NCI-H446 treated with DMSO at 0.1 percent for 48 hours (cell line): ENCODE data around the gene HECW1.

Source experiments
- DNase-seq: peaks from one replicate; lab custom pipeline; 2025; lab: John Stamatoyannopoulos, UW

The HECW1 gene

DNA sequence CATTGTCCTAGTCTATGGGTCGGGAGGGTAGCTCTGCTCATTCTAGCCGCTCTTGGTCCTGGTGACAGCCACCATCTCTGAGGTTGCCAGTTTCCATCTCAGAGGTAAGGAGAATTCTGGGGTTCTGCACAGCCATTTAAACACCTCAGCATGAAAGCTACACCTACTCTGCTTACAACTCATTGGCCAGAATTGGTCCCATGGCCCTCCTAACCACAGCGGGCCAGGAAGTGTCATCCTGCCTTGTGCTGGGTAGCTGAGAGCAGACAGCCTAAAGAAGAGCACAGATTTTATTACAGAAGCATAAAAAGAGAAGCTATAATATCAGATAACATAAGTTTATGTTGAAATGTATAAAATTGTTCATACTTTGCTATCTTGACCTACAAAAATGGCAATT, 152.7 kb downstream of the HECW1 start:
- no peak for DNase-seq

DNA sequence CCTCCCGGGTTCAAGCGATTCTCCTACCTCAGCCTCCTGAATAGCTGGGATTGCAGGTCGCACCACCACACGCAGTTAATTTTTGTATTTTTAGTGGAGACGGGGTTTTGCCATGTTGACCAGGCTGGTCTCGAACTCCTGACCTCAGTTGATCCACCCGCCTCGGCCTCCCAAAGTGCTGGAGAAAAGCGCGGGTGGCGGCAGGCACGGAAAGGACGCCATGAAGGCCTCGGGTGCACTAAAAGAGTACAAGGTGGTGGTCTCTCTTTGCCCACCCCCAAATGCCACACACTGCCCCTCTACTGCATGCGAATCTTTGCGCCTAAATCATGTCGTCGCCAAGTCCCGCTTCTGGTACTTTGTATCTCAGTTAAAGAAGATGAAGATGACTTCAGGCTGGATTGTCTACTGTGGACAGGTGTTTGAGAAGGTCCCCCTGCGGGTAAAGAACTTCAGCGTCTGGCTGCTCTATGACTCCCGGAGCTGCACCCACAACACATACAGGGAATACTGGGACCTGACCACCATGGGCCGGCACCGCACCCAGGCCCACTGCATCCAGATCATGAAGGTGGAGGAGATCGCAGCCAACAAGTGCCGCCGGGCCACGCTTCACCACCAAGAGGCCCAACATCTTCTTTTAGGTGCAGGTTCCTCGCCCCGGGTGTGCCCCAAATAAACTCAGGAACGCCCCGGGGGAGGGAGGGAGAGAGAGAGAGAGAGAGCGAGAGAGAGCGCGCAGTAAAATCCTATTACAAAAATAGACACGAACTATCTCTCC, 161.7 kb downstream of the HECW1 start:
- DNase-seq: no peak

DNA sequence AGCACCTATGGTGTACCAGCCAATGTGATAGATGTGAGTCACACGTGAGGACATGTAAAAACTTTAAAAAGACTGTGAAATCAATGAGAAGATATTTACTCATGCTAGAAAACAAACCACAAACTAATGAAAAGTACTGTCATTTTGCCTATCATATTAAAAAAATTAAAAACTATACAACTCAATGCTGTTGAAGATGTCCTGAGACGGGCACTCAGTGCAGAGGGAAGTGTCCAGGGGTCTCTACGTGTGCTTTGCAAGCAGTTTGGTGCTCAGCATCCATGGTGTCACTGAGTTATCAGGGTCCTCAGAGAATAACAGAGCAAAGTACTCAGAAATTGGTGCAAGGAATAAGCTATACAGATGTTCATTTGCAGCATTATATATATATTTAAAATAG, 162.3 kb downstream of the HECW1 start:
- no peak for DNase-seq

DNA sequence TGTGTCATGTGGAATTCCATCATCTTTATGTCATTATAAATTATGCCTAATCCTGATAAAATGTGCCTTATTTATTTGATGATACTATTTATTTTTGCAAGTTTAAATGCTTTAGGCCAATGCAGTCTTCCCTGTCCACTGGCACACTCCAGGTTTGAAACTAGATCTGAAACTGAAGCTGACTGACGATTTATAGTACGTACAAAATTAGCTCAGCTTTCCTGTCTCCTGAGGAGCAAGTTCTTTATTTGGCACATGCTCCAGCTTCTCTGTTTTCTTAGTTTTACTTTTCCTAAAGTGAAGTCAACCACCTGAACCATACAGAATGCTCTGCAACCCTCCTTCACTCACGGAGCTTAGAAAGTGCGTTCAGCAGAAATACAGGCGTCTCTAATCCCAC, 164.1 kb downstream of the HECW1 start:
- no peak for DNase-seq

DNA sequence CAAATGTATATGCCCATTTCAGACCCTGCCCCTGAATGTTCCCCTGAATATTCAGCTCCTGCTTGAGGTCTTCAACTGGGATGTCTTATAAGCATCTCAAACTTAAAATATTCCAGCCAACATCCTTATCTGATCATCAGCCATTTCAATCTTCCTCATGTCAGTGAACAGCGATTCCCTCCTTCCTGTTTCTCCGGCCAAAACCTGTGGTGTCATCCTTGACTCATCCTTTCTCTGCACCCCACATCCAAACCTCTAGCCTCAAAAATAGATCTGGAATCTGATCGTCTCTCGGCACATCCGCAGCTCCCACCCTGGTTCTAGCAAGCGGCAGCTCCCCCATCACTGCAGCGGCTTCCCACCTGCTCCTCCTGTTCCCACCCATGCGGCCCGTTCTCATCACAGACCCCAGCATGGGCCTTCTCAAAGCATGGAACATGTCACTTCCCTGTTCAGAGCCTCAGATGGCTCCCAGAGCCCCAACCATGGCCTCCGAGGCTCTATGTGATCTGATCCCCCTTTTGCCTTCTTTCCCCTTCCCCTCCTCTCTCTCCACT, 165.7 kb downstream of the HECW1 start:
- DNase-seq: no peak

DNA sequence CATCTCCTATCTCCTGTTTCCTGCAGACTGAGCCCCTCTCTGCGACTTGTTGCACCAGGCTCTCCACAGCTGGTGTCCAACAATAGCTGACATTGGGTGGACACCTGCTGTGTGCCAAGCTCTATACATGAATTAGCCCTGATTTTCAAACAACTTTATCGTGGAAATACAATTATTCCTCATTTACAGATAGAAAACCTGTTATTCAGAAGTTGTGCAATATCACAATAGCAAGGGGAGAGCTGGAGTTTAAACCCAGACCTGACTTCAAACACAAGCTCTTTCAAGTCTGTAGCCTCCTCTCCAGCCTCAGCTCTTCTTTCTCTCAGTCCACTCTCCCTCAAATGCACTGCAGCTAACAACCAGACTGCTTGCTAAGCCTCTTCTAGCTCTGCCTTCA, 168.8 kb downstream of the HECW1 start:
- no peak for DNase-seq

DNA sequence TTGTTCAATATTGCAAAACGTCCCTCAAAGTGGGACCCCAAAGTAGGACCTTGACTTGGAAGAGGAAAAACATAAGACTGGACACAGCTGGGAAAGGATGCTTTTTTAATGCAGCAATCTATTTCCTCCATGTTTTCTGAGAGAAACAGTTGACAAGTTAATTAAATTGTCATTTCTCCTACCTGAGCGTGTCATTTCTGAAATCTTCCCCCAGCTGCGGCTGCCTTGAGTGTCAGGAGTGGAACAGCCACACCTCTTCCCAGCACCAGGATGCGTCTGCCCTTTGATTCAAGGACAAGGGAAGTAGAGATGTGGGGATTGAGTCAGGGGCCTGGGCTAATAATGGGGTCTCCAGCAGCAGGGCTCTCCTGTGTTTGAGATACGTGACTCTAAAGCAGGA, 171.3 kb downstream of the HECW1 start:
- DNase-seq: no peak

DNA sequence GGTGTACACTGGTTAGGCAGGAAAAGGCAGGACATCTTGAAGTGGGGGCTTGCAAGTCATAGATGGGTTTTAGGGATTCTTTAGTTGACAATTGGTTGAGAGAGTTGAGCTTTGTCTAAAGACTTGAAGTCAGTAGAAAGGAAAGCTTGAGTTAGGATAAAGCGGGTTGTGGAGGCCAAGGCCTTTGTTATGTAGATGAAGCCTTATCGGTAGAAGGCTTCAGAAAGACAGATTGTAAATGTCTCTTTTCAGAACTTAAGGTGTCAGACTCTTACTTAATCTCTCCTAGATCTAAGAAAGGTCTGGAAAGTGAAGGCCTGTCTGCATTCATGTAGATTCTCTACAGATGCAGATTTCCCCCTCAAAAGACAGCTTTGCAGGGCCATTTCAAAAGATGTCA, 177.4 kb downstream of the HECW1 start:
- no peak for DNase-seq

DNA sequence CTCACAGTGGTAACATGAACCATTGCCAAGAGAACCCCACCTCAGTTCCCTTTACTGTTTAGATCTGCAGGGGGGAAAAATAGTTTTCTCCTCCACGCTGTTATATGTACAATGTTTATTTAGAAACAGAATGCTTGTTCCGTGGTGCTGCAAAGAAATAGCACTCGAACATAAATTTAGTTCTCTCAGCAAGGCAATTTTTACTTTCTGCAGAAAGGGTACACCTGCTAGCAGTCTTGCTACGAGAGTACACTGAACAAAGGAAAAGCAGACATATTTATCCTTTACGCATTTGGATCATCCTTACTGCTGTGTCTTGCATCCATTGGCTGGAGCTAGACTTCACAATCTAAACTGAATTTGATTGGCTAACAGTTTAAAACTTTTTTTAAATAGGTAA, 178.5 kb downstream of the HECW1 start:
- DNase-seq: no peak

DNA sequence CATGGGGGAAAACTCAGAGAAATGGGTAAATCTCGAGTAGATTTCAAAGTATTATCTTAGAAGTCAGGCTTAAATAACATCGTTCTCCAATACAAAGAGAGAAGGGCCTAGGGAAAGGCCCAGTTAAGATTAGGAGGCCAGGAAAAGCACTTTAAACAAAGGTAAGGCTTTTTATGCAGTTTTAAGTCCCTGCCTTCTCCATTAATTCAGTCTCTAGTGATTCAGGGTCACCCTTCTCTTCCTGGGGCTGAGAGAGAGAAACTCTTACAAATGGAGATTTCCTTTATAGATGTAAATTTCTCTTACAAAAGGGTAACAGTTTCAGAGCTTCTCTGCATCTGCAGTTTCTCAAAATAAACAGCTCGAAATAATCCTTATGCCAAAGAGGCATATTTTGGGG, 179.3 kb downstream of the HECW1 start:
- no peak for DNase-seq

DNA sequence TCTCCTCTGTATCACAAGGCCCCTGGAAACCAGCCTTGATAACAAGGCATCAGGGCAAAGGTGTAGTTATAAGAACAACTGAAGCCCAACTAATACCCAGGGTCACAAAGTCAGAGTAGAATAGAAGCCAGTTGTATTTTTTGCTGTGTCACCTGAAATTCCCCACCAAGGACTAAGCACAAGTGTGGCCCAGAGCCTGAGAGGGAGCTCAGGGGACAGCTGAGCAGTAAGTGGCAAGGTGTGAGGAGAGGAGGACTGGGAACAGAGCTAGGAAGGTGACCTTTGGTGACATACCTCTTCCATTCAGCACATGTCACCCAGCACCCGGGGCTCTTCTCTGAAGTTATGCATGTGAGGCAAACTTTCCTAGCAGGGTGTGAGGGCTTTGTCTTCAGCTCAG, 179.9 kb downstream of the HECW1 start:
- DNase-seq: no peak

DNA sequence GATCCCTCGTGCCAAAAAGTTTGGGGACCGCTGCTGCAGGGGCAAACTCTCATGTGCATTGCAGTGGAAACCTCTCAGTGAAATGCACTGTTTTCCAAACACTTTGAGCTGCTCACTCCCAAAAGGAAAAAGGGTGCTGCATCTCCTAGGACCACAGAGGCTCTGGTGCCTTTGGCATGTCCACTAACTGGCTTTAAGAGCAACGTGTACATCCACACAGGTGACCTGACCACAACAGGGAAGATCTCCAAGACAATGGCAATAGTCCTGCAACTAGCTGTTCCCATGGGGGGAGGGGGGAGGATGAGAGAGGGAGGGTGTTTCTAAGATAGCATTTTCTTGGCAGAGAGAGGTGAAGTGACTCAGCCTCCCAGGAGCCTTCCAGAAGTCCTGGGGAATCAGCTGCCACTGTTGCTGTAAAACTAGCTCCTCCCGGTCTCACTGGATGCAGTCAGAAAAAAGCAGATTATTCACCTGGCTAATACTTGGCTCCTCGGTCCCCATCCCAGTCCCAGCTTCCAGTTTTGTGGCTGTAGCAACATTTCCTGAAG, 181.7 kb downstream of the HECW1 start:
- no peak for DNase-seq

DNA sequence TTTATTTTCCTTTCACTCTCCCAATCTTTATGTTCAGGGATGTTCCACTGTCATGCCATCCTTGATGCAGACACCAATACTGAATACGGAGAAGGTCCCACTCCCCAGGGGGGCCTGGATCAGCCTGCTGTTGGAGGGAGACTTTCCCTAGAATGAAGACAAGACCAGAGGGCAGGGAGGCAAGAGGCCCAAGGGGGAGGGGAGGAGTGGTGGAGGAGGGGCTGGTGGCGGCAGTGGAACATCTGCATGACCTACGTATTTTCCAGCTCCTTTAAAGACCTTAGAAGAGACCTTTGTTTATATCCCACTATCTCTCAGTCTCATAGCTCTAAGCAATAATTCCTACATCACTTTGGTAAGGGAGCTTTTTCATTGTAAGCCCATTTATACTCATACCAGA, 183.0 kb downstream of the HECW1 start:
- DNase-seq: no peak

DNA sequence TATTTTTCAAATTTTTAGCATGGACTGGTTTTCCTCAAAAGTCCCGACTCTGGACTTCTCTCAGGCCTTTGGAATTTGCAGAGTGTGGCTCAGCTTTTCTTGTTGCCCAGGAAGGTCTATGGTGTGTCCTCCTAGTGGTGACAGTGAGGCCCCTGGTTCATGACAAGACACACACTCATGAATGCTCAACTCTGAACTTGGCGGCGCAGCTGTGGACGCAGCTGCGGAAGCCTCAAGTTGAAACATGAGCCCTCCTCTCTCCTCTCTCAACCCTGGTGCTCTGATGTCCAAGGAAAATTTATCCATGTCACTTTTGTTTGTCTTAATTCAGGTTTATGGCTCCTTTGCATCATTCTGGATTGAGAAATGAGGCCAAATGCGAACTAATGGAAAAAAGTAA, 183.9 kb downstream of the HECW1 start:
- no peak for DNase-seq

DNA sequence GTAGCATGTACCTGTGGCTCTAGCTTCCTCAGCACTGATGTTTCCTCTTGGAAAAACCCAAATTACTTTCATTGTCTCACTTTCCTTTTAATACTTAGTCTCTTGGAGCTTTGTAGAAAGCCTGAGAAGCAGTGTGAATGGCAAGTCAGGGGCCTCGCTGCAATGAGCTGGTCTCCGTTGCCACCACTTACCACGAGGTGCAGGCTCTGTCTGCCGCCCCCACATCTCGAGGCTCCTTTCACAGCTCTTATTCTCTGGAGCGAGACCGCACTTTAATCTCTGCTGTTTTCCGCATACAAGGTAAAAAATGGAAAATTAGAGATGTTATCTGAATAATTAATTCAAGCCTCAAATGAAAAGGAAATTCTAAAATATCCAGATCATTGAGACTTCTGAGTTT, 186.2 kb downstream of the HECW1 start:
- no peak for DNase-seq

DNA sequence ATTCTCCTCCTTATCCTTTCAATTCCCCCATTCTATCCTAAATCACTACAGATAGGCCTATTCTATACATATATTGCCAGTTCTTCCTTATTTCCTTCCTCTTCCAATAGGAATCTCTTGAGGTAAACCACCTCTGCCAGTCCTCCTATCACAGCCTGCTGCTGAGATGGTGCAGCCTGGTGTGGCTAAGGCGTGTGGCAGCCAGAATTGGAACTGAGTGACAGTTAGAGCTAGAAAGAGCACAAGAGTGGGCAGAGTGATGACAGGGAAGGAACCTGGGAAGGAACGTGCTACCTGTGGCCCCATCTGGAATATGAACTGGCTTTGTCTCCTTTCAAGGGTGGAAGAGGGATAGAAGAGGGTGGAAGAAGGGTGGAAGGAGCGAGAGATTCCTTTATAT, 187.7 kb downstream of the HECW1 start:
- no peak for DNase-seq

DNA sequence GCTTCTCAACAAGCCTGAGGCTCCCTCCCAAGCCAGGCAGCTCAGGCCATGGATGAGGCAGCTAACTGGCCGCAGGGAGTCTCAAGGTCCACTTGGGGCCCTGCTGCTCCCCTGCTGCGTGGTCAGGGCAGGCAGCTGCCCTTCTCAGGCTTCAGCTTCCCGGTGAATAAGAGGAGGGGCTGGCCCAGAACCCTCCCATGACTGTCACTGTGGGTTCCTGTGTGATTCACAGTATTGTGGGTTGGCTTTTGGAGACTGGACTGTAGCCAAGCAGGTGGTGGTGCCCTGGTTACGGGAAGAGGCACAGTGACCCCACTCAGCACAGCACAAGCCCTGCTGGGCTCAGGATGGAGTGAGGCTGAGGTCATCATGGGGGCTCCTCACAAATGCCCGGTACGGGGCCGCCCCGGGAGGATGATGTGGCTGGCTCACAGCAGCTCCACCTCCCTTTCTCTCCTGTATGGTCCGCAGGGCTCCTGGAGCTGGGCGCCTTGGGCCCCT, 189.8 kb downstream of the HECW1 start:
- DNase-seq: no peak

DNA sequence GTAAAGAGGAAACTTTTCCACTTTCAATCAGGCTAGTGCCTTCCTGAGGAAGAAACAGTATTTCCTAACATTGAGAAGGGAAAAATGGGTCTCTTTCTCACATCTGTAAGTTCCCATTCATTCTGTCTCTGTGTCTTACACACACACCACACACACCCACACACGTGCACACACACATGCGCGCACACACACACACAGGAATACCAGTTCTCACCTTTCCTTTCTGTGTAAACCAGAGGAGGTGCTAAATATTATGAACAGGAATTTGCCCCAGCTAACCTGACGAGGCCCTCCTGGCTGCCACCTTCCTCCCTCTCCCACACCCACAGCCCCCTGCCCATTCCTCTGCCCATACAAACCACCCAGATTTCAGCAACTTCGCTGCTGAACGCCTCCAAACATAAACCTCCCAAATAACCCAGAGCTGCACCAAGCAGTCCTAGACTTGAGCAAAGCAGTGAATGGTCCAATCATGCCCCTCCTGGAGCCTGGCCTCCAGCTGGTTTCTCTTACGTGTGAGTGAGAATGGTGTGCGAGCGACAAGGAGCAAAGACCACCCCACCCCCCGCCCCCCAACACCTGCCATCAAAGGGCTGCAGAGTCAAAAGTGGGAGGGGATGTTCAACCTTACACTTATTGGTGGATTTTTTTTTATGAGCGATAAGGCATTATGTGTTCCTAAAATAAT, 190.5 kb downstream of the HECW1 start:
- no peak for DNase-seq

DNA sequence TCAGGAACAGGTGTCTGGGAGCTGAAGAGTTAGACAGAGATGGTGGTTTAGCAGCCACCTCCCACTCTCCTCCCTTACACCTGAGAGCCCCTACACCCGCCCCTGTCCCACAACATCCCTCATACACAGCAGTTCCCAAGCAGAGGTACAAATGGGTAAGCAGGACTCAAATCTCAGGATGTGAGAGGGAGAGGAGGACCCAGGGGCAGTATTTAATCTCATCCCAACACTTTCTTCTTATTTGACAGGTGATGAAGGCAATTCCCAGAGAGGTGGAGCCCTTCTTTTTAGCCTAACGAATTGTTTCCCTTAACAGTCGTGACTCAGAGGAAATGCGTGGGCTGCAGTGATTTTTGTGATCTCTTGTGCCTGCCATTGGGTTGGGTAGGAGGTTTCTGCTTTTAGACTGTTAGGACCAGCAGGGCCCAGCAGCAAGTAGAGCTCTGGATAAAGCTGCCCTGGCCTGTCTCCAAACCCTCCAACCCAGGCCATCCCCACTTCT, 191.3 kb downstream of the HECW1 start:
- no peak for DNase-seq

DNA sequence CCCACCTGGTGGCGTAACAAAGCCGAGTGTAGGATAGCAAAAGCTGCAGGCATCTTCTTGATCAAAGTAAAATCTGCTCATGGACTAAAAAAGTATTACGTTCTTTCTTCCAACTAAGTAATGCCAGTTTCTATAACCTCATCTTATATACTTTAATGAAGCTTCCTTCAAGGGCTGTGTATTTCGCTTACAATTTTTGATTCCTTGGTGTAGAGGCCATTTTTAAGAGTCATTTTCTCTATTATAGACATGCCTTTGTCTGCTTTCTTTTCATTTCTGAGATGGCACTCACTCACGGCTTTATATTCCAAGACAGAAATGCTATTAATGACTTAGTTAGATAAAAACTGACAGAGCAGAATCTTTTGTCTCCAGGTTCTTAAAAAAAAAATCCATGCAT, 194.0 kb downstream of the HECW1 start:
- no peak for DNase-seq

DNA sequence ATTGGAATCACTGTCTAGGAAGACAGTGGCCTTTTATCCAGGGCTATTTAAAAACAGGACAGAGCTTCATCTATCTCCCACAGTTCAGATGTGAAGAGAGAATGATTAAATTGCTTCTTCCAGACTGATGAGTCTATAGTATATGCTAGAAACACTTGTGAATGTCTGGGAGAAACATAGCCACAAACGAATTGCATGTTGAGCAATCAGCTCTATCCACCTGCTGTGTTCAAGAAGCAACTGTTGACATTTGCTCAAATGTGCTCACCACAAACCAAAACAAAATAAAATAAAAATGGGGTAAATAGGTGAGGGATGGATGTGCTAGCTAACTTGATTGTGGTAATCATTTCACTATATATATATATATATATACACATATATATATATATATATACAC, 195.1 kb downstream of the HECW1 start:
- DNase-seq: no peak

DNA sequence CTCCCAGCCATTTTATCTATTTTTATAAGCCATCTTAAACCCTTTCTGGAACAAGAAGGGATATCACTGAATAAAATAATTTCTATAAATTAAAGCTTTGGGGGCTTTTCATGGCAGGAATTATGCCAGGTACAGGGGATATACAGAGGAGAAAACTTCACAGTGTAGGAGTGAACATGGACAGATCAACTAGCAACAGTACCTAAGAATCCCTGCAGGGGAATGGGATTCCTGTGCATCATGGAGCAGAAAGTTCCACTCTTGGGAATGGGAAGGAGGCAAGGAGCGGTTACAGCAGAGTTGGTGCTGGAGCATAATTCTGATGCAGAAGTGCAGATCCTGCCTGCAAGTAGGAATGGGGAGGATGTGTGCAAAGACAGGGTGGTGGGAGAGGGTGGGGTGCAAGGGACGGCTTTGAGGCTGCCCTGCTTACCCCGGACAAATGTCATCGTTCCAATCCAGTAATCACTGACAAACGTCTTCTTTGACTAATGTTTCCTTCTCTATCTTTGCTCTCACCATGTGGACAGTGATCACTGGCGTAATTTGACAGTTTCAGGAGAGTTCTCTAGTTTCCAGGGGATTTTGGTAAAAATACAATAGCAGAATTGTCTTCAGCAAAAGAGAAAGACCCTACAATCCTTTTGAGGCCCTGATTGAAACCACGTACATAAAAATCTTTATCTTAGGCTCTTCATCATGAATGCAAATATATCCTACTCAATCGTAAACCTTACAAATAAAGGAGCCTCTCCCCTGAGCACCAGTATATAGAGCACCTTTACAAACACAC, 196.7 kb downstream of the HECW1 start:
- no peak for DNase-seq
